HG03108 (cell line): ENCODE results near the gene TRIM54.
"Not testable (repeated sequence)": the region's sequence is repeated elsewhere in the genome, so short reads cannot be mapped to it uniquely, and the experiment has no call there.

Source experiments
- ATAC-seq: cut with Tn5 transposase; IDR thresholded peaks from one replicate; pipeline ENCODE4 v1.9.1; 2021; ENCODE audit warnings: moderate library complexity; ENCODE audit not compliant: unreplicated experiment

The TRIM54 gene

DNA sequence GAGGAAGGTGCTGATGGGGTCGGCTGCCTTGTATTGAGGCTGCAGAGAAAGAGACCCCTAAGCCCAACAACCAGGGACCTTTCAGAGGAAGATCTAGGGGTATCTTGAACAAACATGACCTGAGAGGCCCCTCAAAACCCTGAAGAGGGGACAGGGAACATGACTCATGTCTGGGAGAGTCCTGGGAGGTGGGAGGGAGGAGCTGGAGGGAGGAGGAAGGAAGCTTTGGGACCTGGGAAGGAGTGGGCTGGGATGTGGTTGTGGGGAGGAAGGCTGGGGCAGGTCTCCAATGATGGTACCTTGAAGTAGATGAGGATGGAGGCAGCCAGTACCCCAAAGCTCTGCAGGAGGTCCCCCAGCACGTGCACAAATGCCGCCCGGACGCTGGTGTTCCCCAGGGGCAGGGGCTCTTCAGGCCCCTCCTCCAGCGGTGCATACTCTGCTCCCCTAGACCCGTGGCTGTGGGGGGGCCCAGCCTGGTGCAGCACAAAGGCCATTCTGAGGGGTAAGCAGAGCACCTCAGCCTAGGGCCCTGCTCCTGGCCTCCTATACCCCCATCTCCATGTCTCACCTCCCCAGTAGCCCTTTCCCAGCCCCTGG, 25.3 kb upstream of the TRIM54 start:
- ATAC-seq, result no peak

GRCh38 chr2:27258051-27258450, 24.2 kb upstream of the TRIM54 start:
- ATAC-seq, result no peak

GRCh38 chr2:27261241-27261925, 20.8 kb upstream of the TRIM54 start:
- ATAC-seq, result no peak

- no peak for ATAC-seq
These were observed 20.3 kb upstream of the TRIM54 start for GRCh38 chr2:27261926-27262298.

GRCh38 chr2:27262379-27263286, 19.6 kb upstream of the TRIM54 start, which contains the start of gene SLC30A3:
Gene SLC30A3, minus strand, starts transcription at chr2:27263047. Its CDS starts 141 bp downstream, at chr2:27262906.
- no peak for ATAC-seq

DNA sequence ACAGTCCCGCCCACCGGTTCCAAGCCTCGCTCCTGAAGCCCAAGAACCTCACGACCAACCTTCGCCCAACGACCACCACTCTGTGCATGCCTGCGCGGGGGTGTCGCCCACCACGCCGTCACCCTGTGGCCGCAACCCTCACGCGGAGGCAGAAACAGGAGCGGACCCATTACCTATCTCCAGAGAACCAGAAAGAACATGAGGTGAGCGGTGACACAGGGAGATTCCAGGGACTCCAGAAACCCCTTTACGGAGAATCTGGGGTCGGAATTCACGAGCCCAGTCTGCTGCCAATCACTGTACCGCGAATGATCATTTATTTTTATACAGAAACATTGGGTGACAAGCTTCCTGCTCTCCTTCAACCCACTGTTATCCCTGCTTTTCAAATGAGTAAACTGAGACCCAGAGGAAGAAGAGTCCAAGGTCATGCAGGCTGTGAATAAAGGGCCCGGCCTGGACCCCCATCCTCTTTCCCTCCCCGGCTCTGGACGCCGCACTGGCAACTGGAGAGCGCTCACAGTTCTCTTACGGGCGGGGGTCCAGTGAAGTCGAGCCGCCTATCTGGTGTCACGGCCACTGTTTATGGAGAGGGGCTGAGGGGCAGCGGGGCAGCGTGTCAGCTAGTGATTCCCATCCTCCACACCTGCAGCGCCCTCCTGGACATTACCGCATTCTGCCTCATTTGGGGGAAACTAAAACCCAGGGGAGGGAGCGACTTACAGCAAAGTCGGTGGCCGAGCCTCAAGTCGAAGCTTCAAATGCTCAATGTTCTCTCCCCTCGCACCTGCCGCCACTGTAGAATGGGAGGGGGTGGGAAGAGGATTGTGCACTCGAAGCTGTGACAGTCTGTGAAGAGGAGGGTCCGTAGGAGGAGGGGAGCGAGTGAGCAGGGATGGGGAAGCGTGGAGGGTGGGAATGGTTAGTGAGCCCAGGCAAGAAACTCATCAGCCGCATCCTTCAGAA, 18.7 kb upstream of the TRIM54 start:
- ATAC-seq, result no peak

DNA sequence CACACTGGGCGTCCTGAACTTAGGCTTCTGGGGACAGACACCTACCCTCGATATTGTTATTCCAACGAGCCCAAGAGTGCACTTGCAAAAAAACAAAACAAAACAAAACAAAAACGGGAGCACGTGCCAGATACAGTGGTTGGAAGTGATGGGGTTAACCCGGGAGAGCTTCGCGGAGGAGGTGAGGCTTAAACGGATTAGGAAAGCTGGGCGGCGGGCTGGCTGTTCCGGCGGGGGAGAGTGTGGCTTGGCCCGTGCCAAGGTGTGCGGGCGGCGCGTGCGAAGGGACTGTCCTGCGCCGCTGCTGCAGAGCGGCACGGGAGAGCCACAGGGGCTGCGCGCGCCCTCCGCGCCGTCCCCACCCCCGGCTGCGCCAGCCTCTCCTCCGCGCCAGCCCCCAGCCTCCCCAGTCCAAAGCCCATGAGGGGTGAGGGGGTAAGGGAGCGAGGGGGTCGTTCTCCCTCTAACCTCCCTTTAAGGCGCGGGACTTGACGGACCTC, 17.9 kb upstream of the TRIM54 start:
- no peak for ATAC-seq

DNA sequence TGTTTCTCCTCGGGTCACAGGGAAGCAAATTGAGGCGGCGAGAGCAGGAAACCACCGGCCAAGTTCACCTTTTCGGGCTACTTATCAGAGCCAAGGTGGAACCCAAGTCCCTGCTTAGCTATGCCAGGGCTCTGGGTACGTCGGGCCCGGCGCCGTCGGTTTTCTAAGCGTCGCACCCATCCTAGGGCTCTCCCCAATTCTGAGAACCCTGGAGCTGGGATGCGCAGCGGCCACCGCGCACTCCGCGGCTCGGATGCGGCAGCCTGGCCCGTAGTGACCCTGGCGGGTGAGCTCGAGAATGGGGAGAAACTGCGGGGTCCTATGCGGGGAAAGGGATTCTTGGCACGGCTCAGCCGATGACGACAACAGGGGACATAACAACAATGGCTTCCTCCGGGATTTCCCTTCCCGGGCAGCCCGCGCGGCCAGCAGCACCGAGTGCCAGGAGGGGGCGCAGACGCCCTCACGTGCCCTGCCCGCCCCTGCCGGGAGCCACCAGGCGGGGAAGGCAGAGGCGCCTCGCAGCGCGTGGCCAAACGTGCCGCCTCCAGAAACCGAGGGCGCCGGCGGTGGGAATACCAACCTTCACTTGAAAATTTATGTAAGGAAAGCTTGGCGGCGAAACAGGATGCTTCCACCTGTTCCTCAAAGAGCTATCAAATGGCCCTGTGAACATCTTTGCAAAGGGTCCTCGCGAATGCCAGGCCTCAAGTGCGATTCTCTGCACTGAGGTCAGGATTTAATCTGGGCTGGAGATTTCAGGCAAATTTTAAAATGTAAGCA, 17.3 kb upstream of the TRIM54 start:
- no peak for ATAC-seq

- no peak for ATAC-seq
These were observed 16.7 kb upstream of the TRIM54 start for GRCh38 chr2:27265536-27265870.

- not testable (repeated sequence) for ATAC-seq
These were observed 13.9 kb upstream of the TRIM54 start for GRCh38 chr2:27268296-27268695.

GRCh38 chr2:27270131-27270530, 12.1 kb upstream of the TRIM54 start:
- no peak for ATAC-seq

- ATAC-seq, result no peak
These were observed 11.6 kb upstream of the TRIM54 start for GRCh38 chr2:27270670-27271069.

- no peak for ATAC-seq
These were observed 10.4 kb upstream of the TRIM54 start for GRCh38 chr2:27271631-27272340.

- ATAC-seq, result not testable (repeated sequence)
These were observed 9.4 kb upstream of the TRIM54 start for GRCh38 chr2:27272537-27273522.

DNA sequence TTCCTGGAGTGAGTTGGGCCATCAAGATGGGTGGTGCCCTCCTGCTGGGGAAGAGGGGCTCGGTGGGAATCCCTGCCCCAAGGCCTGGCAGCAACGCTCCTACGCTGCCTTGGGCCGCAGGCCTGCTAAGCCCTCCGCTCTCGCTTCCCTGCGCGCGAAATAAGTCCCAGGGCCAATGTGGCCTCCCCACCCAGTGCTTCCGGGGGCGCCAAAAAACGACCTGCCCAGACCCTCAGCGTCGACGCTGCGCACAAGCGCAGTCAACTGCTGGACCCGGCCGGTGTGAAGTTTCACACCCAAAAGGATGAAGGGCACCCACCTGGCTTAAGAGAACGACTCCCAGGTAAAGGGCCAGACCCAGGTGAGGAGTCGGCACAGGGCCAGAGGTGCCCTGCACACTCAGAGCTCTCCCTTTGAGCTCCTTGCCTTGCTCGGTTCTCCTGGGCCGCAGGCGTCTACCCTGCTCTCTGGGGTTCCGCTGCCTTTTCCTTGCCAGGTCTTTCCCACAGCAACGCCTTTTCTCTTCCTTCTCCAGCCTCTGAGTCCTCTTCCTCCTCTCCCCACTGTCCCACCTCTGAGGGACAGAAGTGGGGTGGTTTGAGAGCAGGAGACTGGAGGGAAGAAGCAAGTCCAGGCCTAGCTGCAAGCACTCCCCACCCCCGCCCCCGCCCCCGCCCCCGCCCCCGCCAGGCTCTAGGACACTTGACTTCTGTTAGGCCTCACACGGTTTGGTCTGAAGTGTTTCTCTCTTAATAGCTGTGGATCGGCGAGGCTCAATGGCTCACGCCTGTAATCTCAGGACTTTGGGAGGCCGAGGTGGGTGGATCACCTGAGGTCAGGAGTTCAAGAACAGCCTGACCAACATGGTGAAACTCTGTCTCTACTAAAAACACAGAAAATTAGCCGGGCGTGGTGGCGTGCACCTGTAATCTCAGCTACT, 6.7 kb upstream of the TRIM54 start, which contains the start of gene DNAJC5G:
TSS of gene DNAJC5G (plus strand) at position 223 of the 940 bp plus-strand sequence. CDS start 1,296 bp downstream, outside the sequence.
- ATAC-seq, result no peak

- ATAC-seq, result no peak
These were observed 4.2 kb upstream of the TRIM54 start for GRCh38 chr2:27278010-27278409.

- no peak for ATAC-seq
These were observed 1.4 kb upstream of the TRIM54 start for GRCh38 chr2:27280826-27281225.
